AG04449 (cell line): ENCODE measurements around the gene TRAK1.

Experiments
- CTCF ChIA-PET: fragments of 350-600 bp; formaldehyde crosslinking; extraction: SDS; loops from one replicate; lab custom pipeline; 2021; ENCODE audit warnings: antibody characterized with exemption; lab: Yijun Ruan, JAX
- POLR2A ChIA-PET: fragments of 400-600, 350-600 bp; formaldehyde crosslinking; extraction: SDS; loops from one replicate; lab custom pipeline; 2020; ENCODE audit warnings: antibody characterized with exemption, inconsistent platforms; lab: Yijun Ruan, JAX
- DNase-seq: peaks from one replicate; pipeline ENCODE4 v3.0.0-alpha.2; 2010; ENCODE audit warnings: low read depth, low spot score
- H3K4me3 ChIP-seq: 2 replicates; pipeline ENCODE4 v1.5.1; 2011; ENCODE audit warnings: low read depth, mild to moderate bottlenecking, control low read depth, low read length
- TF ChIP-seq, protein P1 (sequence below): IDR thresholded peaks from one replicate; pipeline ENCODE4 v1.5.1; 2011; ENCODE audit warnings: mild to moderate bottlenecking, moderate library complexity, low read length, control low read depth, inconsistent platforms; ENCODE audit not compliant: insufficient read depth; ENCODE audit errors: missing control alignments

TRAK1 gene

DNA sequence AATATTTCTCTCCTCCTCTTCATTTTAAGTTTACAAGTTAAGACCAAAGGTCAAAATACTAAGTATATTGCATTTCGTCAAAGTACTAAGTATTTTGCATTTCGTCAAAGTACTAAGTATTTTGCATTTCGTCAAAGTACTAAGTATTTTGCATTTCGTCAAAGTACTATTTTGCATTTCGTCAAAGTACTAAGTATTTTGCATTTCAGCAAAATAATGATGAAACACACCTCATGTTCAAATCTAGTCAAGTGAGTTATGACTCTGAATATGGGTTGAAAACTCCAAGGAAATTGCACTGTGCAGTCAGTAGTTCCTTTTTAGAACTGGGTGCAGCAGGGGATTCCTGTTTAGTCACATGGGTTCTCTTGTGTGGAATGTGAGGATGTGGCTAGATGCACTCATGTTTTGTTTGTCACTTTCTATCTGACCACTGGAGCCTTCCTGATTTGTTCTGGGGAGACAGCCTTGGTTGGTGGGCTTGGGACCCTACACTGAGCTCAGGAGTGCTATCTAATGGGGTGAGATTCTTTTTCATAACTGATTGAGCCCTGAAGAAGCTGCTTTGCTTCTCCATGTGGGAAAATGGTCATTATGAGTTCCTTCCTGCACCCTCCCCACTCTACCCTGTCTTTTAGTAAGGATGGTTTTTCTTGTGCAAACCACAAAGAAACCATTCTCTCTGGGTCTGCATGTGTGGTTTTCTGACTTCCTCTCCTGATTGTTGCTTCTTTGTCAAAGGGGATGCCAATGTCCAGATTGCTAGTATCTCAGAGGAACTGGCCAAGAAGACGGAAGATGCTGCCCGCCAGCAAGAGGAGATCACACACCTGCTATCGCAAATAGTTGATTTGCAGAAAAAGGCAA is 101.4 kb downstream of the TRAK1 start:
- POLR2A ChIA-PET: no interaction called here
- no peak overlapping the region for H3K4me3 ChIP-seq
- CTCF ChIA-PET: interaction anchor here (0.7 to 10.9 kb wide), 21 partner anchors 9 to 301 kb away, joined by 3 to 94 read pairs (median 6); no protein-coding TSS in a partner anchor
- no peak for DNase-seq
- TF ChIP-seq, protein P1, sequence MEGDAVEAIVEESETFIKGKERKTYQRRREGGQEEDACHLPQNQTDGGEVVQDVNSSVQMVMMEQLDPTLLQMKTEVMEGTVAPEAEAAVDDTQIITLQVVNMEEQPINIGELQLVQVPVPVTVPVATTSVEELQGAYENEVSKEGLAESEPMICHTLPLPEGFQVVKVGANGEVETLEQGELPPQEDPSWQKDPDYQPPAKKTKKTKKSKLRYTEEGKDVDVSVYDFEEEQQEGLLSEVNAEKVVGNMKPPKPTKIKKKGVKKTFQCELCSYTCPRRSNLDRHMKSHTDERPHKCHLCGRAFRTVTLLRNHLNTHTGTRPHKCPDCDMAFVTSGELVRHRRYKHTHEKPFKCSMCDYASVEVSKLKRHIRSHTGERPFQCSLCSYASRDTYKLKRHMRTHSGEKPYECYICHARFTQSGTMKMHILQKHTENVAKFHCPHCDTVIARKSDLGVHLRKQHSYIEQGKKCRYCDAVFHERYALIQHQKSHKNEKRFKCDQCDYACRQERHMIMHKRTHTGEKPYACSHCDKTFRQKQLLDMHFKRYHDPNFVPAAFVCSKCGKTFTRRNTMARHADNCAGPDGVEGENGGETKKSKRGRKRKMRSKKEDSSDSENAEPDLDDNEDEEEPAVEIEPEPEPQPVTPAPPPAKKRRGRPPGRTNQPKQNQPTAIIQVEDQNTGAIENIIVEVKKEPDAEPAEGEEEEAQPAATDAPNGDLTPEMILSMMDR: no peak

DNA sequence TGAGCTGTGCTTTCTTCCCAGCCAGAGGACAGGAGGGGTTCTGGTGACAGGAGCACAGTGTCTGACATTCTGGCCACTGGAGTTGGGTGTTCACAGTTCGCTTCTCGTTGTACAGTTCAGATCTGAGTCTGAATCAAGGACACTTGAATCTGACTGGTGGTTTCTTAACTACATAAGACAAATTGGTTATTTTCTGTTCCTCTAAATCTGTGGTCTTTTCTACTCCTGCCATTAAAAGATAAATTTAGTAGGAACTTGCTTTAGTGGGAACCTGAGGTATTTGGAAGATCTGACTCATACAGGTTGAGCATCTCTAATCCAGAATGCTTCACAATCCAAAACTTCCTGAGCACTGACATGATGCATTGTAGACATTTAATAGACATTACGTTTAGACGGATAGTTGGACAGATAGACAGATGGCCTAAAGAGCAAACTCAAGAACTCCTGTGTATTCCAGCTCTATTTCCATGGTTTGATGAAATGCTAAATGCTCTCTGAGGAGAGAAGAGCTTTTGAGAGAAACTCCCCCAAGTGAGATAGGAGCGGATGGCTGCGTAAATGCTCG is 103.9 kb downstream of the TRAK1 start:
- ChIA-PET CTCF (interaction anchor here (0.5 to 2.5 kb wide), 9 partner anchors 8 to 305 kb away, joined by 3 to 9 read pairs (median 5); no protein-coding TSS in a partner anchor), POLR2A (no interaction called here)
- TF ChIP-seq, protein P1: no peak
- DNase-seq: no peak
- H3K4me3 ChIP-seq: no peak overlapping the region

DNA sequence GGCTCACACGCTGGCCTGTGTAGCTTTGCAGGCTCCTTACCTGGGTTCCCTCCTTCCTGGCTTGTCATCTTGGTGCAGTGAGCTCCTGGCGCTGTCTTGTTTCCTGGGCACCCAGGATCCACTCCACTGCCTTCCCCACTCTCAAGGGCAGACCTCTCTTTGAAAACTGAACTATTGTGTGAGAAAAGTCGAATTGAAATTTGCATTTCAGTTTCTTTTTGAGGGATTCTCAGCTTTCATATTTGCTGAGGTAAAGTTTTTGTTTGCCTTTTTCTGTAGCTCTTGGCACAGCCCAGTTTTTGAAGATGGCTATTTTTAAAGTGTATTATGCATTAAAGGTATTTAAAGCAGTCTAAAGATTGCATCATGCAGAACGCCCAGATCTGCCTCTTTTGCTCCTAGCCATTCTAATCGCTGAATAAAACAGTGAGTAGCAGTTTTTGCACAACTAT is 104.7 kb downstream of the TRAK1 start:
- no peak overlapping the region for H3K4me3 ChIP-seq
- TF ChIP-seq, protein P1: no peak
- ChIA-PET POLR2A (no interaction called here), CTCF (interaction anchor here (1.1 to 2.5 kb wide), 7 partner anchors 9 to 301 kb away, joined by 4 to 9 read pairs (median 6); no protein-coding TSS in a partner anchor)
- DNase-seq: no peak

DNA sequence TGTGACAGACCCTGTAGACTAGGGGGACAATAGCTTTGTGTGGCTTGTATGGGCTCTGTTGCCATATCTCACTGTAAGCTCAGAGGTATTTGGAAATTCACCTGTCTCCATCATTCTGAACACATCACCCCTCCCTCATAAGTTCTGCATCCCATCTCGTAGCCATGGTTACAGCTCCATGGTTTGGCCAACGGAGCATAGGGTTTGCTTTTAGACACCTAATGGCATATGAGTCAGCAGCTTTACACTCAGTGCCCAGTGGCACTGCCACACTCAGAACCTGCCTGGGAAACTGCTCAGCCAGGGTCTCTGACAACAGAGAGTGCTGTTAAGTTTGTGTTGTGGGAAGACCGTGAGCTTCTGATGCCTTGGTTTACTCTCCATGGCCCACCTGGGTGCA is 107.6 kb downstream of the TRAK1 start:
- no peak for DNase-seq
- POLR2A ChIA-PET: no interaction called here
- no peak overlapping the region for H3K4me3 ChIP-seq
- TF ChIP-seq, protein P1: no peak
- CTCF ChIA-PET: interaction anchor here (0.7 to 4.0 kb wide), 4 partner anchors 9 to 19 kb away, joined by 3 to 42 read pairs (median 4); no protein-coding TSS in a partner anchor

DNA sequence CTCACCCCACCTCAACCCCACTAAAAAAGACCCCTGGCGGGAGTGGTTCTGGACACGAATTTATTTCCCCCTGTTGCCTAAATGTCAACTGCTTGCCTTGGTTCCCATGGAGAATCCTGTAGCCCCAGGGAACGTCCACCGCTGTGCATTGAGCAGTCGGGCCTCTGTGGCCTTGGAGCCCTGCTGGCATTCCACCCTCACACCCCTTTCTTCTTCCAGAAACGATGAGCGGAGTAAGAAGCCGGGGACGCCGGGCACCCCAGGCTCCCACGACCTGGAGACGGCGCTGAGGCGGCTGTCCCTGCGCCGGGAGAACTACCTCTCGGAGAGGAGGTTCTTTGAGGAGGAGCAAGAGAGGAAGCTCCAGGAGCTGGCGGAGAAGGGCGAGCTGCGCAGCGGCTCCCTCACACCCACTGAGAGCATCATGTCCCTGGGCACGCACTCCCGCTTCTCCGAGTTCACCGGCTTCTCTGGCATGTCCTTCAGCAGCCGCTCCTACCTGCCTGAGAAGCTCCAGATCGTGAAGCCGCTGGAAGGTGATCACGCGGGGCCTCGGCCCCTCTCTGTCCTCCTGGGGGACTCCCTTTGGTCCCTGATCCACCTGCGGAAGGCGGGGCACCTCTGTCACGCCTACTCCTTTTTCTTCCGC is 111.2 kb downstream of the TRAK1 start:
- TF ChIP-seq, protein P1: no peak
- no peak overlapping the region for H3K4me3 ChIP-seq
- CTCF ChIA-PET: interaction anchor here (1.3 to 4.4 kb wide), 2 partner anchors 12 to 16 kb away, joined by 7 to 35 read pairs; no protein-coding TSS in a partner anchor
- DNase-seq: no peak
- POLR2A ChIA-PET: no interaction called here
